Stimulated activated CD8-positive, alpha-beta memory T cell treated with anti-CD3 and anti-CD28 coated beads, Interleukin-4, amount 100 ng/mL, for 1 hour (primary cell): ENCODE measurements around the gene GPR18.
"Not testable (repeated sequence)": the region's sequence is repeated elsewhere in the genome, so short reads cannot be mapped to it uniquely, and the experiment has no call there.

Experiments used
- DNase-seq, 2 donors: peaks; one replicate each; pipeline ENCODE4 v3.0.0-alpha.2; 2020; ENCODE audit warnings: low read depth in 2 of 2, low spot score in 1 of 2

The GPR18 gene

GRCh38 chr13:99211421-99212035, 46.7 kb downstream of the GPR18 start:
- DNase-seq, result no peak

GRCh38 chr13:99210627-99211026, 47.6 kb downstream of the GPR18 start:
- not testable (repeated sequence) for DNase-seq

DNA sequence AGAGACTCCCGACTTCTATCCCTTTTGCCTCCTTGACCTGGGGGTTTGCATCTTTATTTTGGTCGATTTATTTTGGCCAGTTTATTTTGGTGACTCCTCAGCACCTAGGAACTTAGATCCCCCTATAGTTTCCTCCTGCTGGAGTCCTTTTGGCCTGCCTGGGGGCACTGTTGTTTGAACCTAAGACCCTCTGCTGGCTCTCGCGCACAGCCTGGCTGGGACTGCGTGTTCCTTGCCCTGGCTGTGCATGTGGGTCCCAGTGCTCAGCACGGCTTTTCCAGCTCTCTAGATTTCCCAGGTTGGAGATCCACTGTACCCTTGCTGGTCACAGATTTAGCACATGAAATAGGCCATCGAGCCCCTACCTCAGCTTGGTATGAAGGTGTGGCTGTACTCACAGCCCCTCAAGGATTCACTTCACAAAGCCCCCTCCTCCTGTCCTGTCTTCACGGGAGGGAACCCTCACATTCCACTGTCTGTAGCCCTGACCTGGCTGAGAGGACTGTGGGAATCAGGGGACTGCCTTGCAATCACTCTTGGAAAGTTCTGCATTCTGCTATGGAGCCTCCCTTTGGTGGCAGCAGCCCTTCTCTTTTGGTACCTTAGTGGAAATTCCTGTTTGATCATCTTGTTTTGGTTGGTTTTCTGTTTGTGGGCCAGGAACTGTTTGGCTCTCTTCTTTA, 49.2 kb downstream of the GPR18 start:
- DNase-seq, result no peak

DNA sequence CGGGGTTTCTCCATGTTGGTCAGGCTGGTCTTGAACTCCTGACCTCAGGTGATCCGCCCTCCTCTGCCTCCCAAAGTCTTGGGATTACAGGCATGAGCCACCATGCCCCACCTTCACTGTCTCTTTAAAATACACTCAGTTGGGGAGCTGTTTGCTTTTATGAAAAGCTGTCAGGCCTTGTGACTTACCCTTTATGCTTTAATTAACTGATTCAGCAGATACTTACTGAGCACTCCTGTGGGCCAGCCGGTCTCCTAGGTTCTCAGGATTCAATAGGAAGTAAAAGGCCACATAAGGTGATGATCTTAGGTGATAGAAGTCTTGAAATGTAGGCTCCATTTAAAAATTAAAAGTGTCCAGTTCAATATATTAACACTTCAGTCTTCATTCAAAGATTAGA, 50.0 kb downstream of the GPR18 start:
- no peak for DNase-seq

- no peak for DNase-seq
Observed at GRCh38 chr13:99207511-99207910, 50.7 kb downstream of the GPR18 start.

GRCh38 chr13:99206873-99207272, 51.3 kb downstream of the GPR18 start:
- no peak for DNase-seq

DNA sequence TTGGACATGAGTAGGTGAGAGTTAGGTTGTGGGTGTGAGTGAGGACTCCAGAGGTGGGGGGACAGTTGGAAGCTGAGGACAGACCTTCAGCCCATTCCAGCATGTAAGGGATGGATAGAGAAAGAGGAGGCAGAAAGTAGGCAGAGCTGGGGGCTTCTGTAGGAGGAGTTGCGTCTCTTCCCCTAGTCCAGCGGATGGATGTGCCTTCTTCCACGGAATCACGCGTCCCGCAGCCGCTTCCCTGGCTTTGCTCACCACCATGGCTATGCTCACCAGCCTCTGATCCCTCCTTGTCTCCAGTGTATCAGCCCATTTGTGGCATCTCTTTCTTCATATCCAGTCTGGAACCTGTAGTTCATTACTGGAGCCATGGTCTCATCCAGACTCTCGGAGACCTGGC, 52.0 kb downstream of the GPR18 start:
- no peak for DNase-seq

GRCh38 chr13:99205621-99206220, 52.5 kb downstream of the GPR18 start:
- DNase-seq, result no peak
